Osteocyte (in vitro differentiated cells): ENCODE results near the gene HSPA8. TPM values are rescaled to one million over a fixed set of nuclear protein-coding genes. Genes with fewer than 3 reads are reported as not detected.
"Not testable (repeated sequence)": the region's sequence is repeated elsewhere in the genome, so short reads cannot be mapped to it uniquely, and the experiment has no call there.

Source experiments
- DNase-seq: peaks from one replicate; pipeline ENCODE4 v3.0.0; 2021; ENCODE audit warnings: mixed read lengths; ENCODE audit not compliant: unreplicated experiment; ENCODE audit errors: extremely low spot score
- H3K27ac Mint-ChIP-seq: one replicate; pipeline ENCODE4 v1.8.0; 2021; ENCODE audit warnings: mild to moderate bottlenecking, mixed read lengths; ENCODE audit not compliant: unreplicated experiment
- H3K27me3 Mint-ChIP-seq: one replicate; pipeline ENCODE4 v1.8.0; 2021; ENCODE audit warnings: mixed read lengths; ENCODE audit not compliant: unreplicated experiment
- H3K36me3 Mint-ChIP-seq: one replicate; pipeline ENCODE4 v1.8.0; 2021; ENCODE audit warnings: mixed read lengths; ENCODE audit not compliant: unreplicated experiment
- H3K4me1 Mint-ChIP-seq: one replicate; pipeline ENCODE4 v1.8.0; 2021; ENCODE audit warnings: mixed read lengths; ENCODE audit not compliant: unreplicated experiment
- H3K4me3 Mint-ChIP-seq: one replicate; pipeline ENCODE4 v1.8.0; 2021; ENCODE audit warnings: mild to moderate bottlenecking, moderate library complexity, mixed read lengths; ENCODE audit not compliant: unreplicated experiment
- H3K9me3 Mint-ChIP-seq: one replicate; pipeline ENCODE4 v1.8.0; 2021; ENCODE audit warnings: mixed read lengths; ENCODE audit not compliant: unreplicated experiment
- CTCF ChIP-seq: fragments of 200-600 bp; sonication (generic); IDR thresholded peaks from 2 replicates; pipeline ENCODE4 v1.5.0; 2021; ENCODE audit warnings: antibody characterized with exemption, mild to moderate bottlenecking, moderate library complexity
- total RNA-seq: library from RNA; stranded (reverse); gene quantifications from 2 replicates; pipeline ENCODE4 v1.2.1, GENCODE V29; 2021

HSPA8 gene
- total RNA-seq, 1 donor from 2014 or later: 1,095 TPM

- TF ChIP-seq CTCF: no peak
- no peaks in the 10 kb centered on the region for H3K27me3 Mint-ChIP-seq
Observed at GRCh38 chr11:123062158-123062891, 389 bp upstream of the HSPA8 start.

GRCh38 chr11:123060277-123061000 lies 1.5 kb downstream of the HSPA8 start:
- no peak for TF ChIP-seq CTCF
- Mint-ChIP-seq H3K9me3 (no peaks in the 10 kb centered on the region), H3K4me1 (peaks cover 72% of the 10 kb centered on the region), H3K4me3 (peak overlapping the region; percentile 94), H3K27ac (peak overlapping the region; percentile 99), H3K27me3 (no peaks in the 10 kb centered on the region), H3K36me3 (peaks cover 58% of the 10 kb centered on the region)
- no peak for DNase-seq

More at GRCh38 chr11:123062158-123062891, 389 bp upstream of the HSPA8 start:
- peak overlapping the region; percentile 94 for H3K4me3 Mint-ChIP-seq
- H3K4me1 Mint-ChIP-seq: peaks cover 67% of the 10 kb centered on the region
- peak overlapping the region; percentile 99 for H3K27ac Mint-ChIP-seq
- H3K36me3 Mint-ChIP-seq: peaks cover 43% of the 10 kb centered on the region
- no peaks in the 10 kb centered on the region for H3K9me3 Mint-ChIP-seq
- peak; percentile 100 for DNase-seq

- H3K27me3 Mint-ChIP-seq, DNase-seq, H3K9me3 Mint-ChIP-seq: not testable (repeated sequence)
- H3K27ac Mint-ChIP-seq: peak overlapping the region; percentile 39
- H3K4me1 Mint-ChIP-seq: peaks cover 63% of the 10 kb centered on the region
- peaks cover 58% of the 10 kb centered on the region for H3K36me3 Mint-ChIP-seq
- H3K4me3 Mint-ChIP-seq: peak overlapping the region; percentile 94
Observed at GRCh38 chr11:123059041-123059920, 2.7 kb downstream of the HSPA8 start.

GRCh38 chr11:123057661-123058305 lies 4.2 kb downstream of the HSPA8 start:
- TF ChIP-seq CTCF: no peak
- DNase-seq: no peak
- H3K27me3 Mint-ChIP-seq: no peaks in the 10 kb centered on the region
- H3K9me3 Mint-ChIP-seq: no peaks in the 10 kb centered on the region
- H3K27ac Mint-ChIP-seq: peak overlapping the region; percentile 64
- H3K4me1 Mint-ChIP-seq: peaks cover 52% of the 10 kb centered on the region
- H3K36me3 Mint-ChIP-seq: peaks cover 59% of the 10 kb centered on the region
- peak overlapping the region; percentile 94 for H3K4me3 Mint-ChIP-seq

- Mint-ChIP-seq H3K9me3 (no peaks in the 10 kb centered on the region), H3K27ac (peak overlapping the region; percentile 64), H3K27me3 (no peaks in the 10 kb centered on the region), H3K4me3 (no peak overlapping the region), H3K36me3 (peaks cover 59% of the 10 kb centered on the region), H3K4me1 (peaks cover 52% of the 10 kb centered on the region)
- no peak for TF ChIP-seq CTCF
- no peak for DNase-seq
Observed at GRCh38 chr11:123056835-123057491, 5.0 kb downstream of the HSPA8 start.
